ENCODE data around the gene MGRN1.

Gene MGRN1

GRCh38 chr16:4610011-4611005, 14.3 kb upstream of the MGRN1 start:
- no peak overlapping the region for H3K4me3 ChIP-seq (ENCODE audit: low read depth, low read length)
- no peak for TF ChIP-seq CTCF (IDR thresholded peaks at IDR 0.05; ENCODE audit: low read depth, low read length)

- no peak overlapping the region for H3K4me3 ChIP-seq (ENCODE audit: low read depth, low read length)
- no peak for TF ChIP-seq CTCF (IDR thresholded peaks at IDR 0.05; ENCODE audit: low read depth, low read length)
These were observed 13.1 kb upstream of the MGRN1 start for GRCh38 chr16:4611337-4612021.

GRCh38 chr16:4612474-4612931, 12.1 kb upstream of the MGRN1 start:
- H3K4me3 ChIP-seq (ENCODE audit: low read depth, low read length), result no peak overlapping the region
- TF ChIP-seq CTCF (IDR thresholded peaks at IDR 0.05; ENCODE audit: low read depth, low read length), result no peak

GRCh38 chr16:4612977-4613635, 11.5 kb upstream of the MGRN1 start:
- peak overlapping the region; percentile 80 for H3K4me3 ChIP-seq (ENCODE audit: low read depth, low read length)
- TF ChIP-seq CTCF (IDR thresholded peaks at IDR 0.05; ENCODE audit: low read depth, low read length), result no peak

- H3K4me3 ChIP-seq (ENCODE audit: low read depth, low read length), result peak overlapping the region; percentile 80
- no peak for TF ChIP-seq CTCF (IDR thresholded peaks at IDR 0.05; ENCODE audit: low read depth, low read length)
These were observed 10.7 kb upstream of the MGRN1 start for GRCh38 chr16:4613636-4614570.

- TF ChIP-seq CTCF (IDR thresholded peaks at IDR 0.05; ENCODE audit: low read depth, low read length), result no peak
- peak within 1 kb of the TSS; percentile 80 for H3K4me3 ChIP-seq (ENCODE audit: low read depth, low read length)
These were observed 9.8 kb upstream of the MGRN1 start, which contains the start of gene UBALD1 for GRCh38 chr16:4614571-4615383. TSS of gene UBALD1 (minus strand) at chr16:4614888. CDS start at chr16:4614797, 91 bp downstream.
